HCT116 (cell line): ENCODE measurements around the gene PTPN9. TPM values are rescaled to one million over a fixed set of nuclear protein-coding genes. Genes with fewer than 3 reads are reported as not detected.

Experiments
- ATAC-seq: fragments of 200-7000 bp; cut with Tn5 transposase; 2 replicates; pipeline ENCODE4 v1.9.1; 2020; ENCODE audit warnings: mild to moderate bottlenecking, moderate library complexity
- BruUV-seq: library from RNA; stranded (reverse); fragments of 400-500 nt; replicated peaks from 2 replicates; lab custom pipeline; 2021; lab: Mats Ljungman, UMichigan
- CTCF ChIA-PET: fragments of 300-600 bp; sonication (Branson Sonifier 250); formaldehyde crosslinking; loops from one replicate; lab custom pipeline; 2021; ENCODE audit warnings: antibody characterized with exemption; lab: Charles Lee
- POLR2A ChIA-PET: fragments of 300-600, 350-600 bp; sonication (Branson Sonifier 250); formaldehyde crosslinking; loops from one replicate; lab custom pipeline; 2021; ENCODE audit warnings: antibody characterized with exemption; lab: Charles Lee
- RAD21 ChIA-PET, 2 experiments: fragments of 300-600 bp; sonication (Branson Sonifier 250); formaldehyde crosslinking; loops; one replicate each; lab custom pipeline; 2023; ENCODE audit warnings: low total read pairs in 2 of 2; ENCODE audit not compliant: uncharacterized antibody in 2 of 2, unreplicated experiment in 2 of 2, low non-redundant PET in 1 of 2; lab: Charles Lee
- DNase-seq: peaks from one replicate; pipeline ENCODE4 v3.0.0-alpha.2; 2010; ENCODE audit warnings: low read depth, low spot score
- H2AFZ ChIP-seq: fragments of 200-600 bp; shearing (Covaris generic), sonication (generic); 2 replicates; pipeline ENCODE4 v1.6.1; 2017; ENCODE audit warnings: low read depth, mixed run types, mixed read lengths, antibody characterized with exemption, low read length; ENCODE audit not compliant: poor library complexity, severe bottlenecking
- H3K27ac ChIP-seq: 2 replicates; pipeline ENCODE4 v1.5.1; 2012; ENCODE audit warnings: low read depth, low read length
- H3K27me3 ChIP-seq: fragments of 200-600 bp; sonication (generic); 2 replicates; pipeline ENCODE4 v1.6.1; 2016; ENCODE audit warnings: mixed run types, low read length, mixed read lengths; ENCODE audit not compliant: insufficient read depth
- H3K36me3 ChIP-seq, 2 experiments: fragments of 200-500 bp in 1 of 2; fragments of 200-600 bp in 1 of 2; sonication (Bioruptor generic) in 1 of 2; sonication (generic) in 1 of 2; 2 replicates each; pipeline versions ENCODE4 v1.5.1 to v1.6.1; 2014 to 2016; ENCODE audit warnings: low read length in 2 of 2, inconsistent platforms in 1 of 2, mixed read lengths in 1 of 2, mixed run types in 1 of 2; ENCODE audit not compliant: insufficient read depth in 2 of 2, control insufficient read depth in 1 of 2
- H3K4me1 ChIP-seq, 2 experiments: fragments of 200-600 bp in 1 of 2; sonication (generic) in 1 of 2; 2 replicates each; pipeline versions ENCODE4 v1.5.1 to v1.6.1; 2012 to 2017; ENCODE audit warnings: low read length in 2 of 2, inconsistent platforms in 1 of 2, mild to moderate bottlenecking in 1 of 2, mixed read lengths in 1 of 2, mixed run types in 1 of 2, moderate library complexity in 1 of 2; ENCODE audit not compliant: insufficient read depth in 2 of 2, control insufficient read depth in 1 of 2
- H3K4me2 ChIP-seq: fragments of 200-600 bp; sonication (generic); 2 replicates; pipeline ENCODE4 v1.6.1; 2017; ENCODE audit warnings: mixed run types, low read length, mixed read lengths
- H3K4me3 ChIP-seq, 2 experiments: fragments of 200-600 bp in 1 of 2; sonication (generic) in 1 of 2; replicated peaks in 1 of 2; 2 replicates each; pipeline ENCODE4 v1.5.1; 2011 to 2016; ENCODE audit warnings: low read length in 2 of 2, control low read depth in 1 of 2, low read depth in 1 of 2, mild to moderate bottlenecking in 1 of 2, mixed read lengths in 1 of 2, mixed run types in 1 of 2
- H3K79me2 ChIP-seq: fragments of 200-600 bp; sonication (generic); 2 replicates; pipeline ENCODE4 v1.6.1; 2017; ENCODE audit warnings: mild to moderate bottlenecking, mixed run types, low read length, moderate library complexity, mixed read lengths; ENCODE audit not compliant: insufficient read depth
- H3K9ac ChIP-seq: fragments of 200-600 bp; sonication (generic); 2 replicates; pipeline ENCODE4 v1.6.1; 2016; ENCODE audit warnings: low read length, mixed read lengths
- H3K9me2 ChIP-seq: fragments of 200-600 bp; sonication (generic), shearing (Covaris generic); 2 replicates; pipeline ENCODE4 v1.6.1; 2017; ENCODE audit warnings: mixed run types, mild to moderate bottlenecking, moderate library complexity; ENCODE audit not compliant: insufficient read depth
- H3K9me3 ChIP-seq, 2 experiments: fragments of 200-500 bp in 1 of 2; fragments of 200-600 bp in 1 of 2; sonication (Bioruptor generic) in 1 of 2; sonication (generic) in 1 of 2; 2 replicates each; pipeline ENCODE4 v1.6.1; 2014 to 2017; ENCODE audit warnings: low read length in 2 of 2, mixed read lengths in 2 of 2, inconsistent platforms in 1 of 2, low read depth in 1 of 2, mild to moderate bottlenecking in 1 of 2, mixed run types in 1 of 2, moderate library complexity in 1 of 2; ENCODE audit not compliant: control insufficient read depth in 1 of 2, insufficient read depth in 1 of 2
- H4K20me1 ChIP-seq: fragments of 200-600 bp; sonication (generic), shearing (Covaris generic); 2 replicates; pipeline ENCODE4 v1.6.1; 2017; ENCODE audit warnings: mixed run types, mild to moderate bottlenecking, moderate library complexity; ENCODE audit not compliant: insufficient read depth
- ATF3 ChIP-seq: IDR thresholded peaks from 2 replicates; pipeline ENCODE4 v1.6.1; 2012
- CBX3 ChIP-seq: IDR thresholded peaks from 2 replicates; pipeline ENCODE4 v1.6.1; 2012; ENCODE audit warnings: low read depth
- CEBPB ChIP-seq: IDR thresholded peaks from 2 replicates; pipeline ENCODE4 v1.6.1; 2012; ENCODE audit warnings: low read depth
- CTCF ChIP-seq, 3 experiments: fragments of 200-600 bp in 1 of 3; sonication (generic) in 1 of 3; IDR thresholded peaks in 2 of 3; conservative IDR thresholded peaks in 1 of 3; 2 replicates each; pipeline ENCODE4 v1.5.1; 2012 to 2017; ENCODE audit warnings: low read depth in 2 of 3, low read length in 2 of 3, antibody characterized with exemption in 1 of 3, borderline replicate concordance in 1 of 3, control low read depth in 1 of 3, mild to moderate bottlenecking in 1 of 3, mixed read lengths in 1 of 3, mixed run types in 1 of 3, moderate library complexity in 1 of 3; ENCODE audit not compliant: insufficient read depth in 1 of 3
- ELF1 ChIP-seq: IDR thresholded peaks from 2 replicates; pipeline ENCODE4 v1.6.1; 2012; ENCODE audit warnings: low read depth, borderline replicate concordance
- EZH2 ChIP-seq: fragments of 200-600 bp; sonication (generic); IDR thresholded peaks from 2 replicates; pipeline ENCODE4 v1.6.1; 2017; ENCODE audit warnings: antibody characterized with exemption, mixed run types
- FOSL1 ChIP-seq: IDR thresholded peaks from 2 replicates; pipeline ENCODE4 v1.6.1; 2012; ENCODE audit warnings: low read depth
- JUND ChIP-seq: IDR thresholded peaks from 2 replicates; pipeline ENCODE4 v1.6.1; 2012
- MAX ChIP-seq: IDR thresholded peaks from 2 replicates; pipeline ENCODE4 v1.6.1; 2012
- POLR2A ChIP-seq: IDR thresholded peaks from 2 replicates; pipeline ENCODE4 v1.7.0; 2011; ENCODE audit warnings: borderline replicate concordance; ENCODE audit not compliant: insufficient read depth, insufficient read length; ENCODE audit errors: extremely low read depth
- RAD21 ChIP-seq: IDR thresholded peaks from 2 replicates; pipeline ENCODE4 v1.6.1; 2012; ENCODE audit warnings: low read depth, mild to moderate bottlenecking
- REST ChIP-seq: IDR thresholded peaks from 2 replicates; pipeline ENCODE4 v1.6.1; 2012; ENCODE audit warnings: low read depth
- SIN3A ChIP-seq: IDR thresholded peaks from 2 replicates; pipeline ENCODE4 v1.6.1; 2012; ENCODE audit warnings: low read depth
- TCF7L2 ChIP-seq: IDR thresholded peaks from 2 replicates; pipeline ENCODE4 v1.7.0; 2011; ENCODE audit warnings: borderline replicate concordance, inconsistent platforms; ENCODE audit not compliant: insufficient read depth, insufficient read length; ENCODE audit errors: extremely low read depth
- ZFX ChIP-seq: fragments of 450-650 bp; IDR thresholded peaks from 2 replicates; pipeline ENCODE4 v1.6.1; 2017
- intact Hi-C: fragments of 100-400 bp; cut with micrococcal nuclease; formaldehyde crosslinking; loops from 2 replicates; pipeline ENCODE4 v1.10.0; 2022
- total RNA-seq: library from RNA; stranded (reverse); gene quantifications from one replicate; pipeline ENCODE4 v1.2.1, GENCODE V29; 2021; ENCODE audit not compliant: unreplicated experiment

The PTPN9 gene
- total RNA-seq, 1 experiment from 2014 or later, result 21.1 TPM

GRCh38 chr15:75425966-75426500 lies 153.1 kb downstream of the PTPN9 start:
- Histone ChIP-seq H3K4me2 (no peak overlapping the region), H3K27ac (no peak overlapping the region), H3K9ac (no peak overlapping the region), H3K79me2 (peaks cover 71% of the 10 kb centered on the region), H2AFZ (no peak overlapping the region), H3K9me3 (no peaks in the 10 kb centered on the region), H3K36me3 (peaks cover 21 to 29% of the 10 kb centered on the region in 2 experiments), H3K4me1 (no peaks in the 10 kb centered on the region), H4K20me1 (peaks cover under 1% of the 10 kb centered on the region; the same call in 1 of the 2 replicates), H3K4me3 (no peak overlapping the region), H3K27me3 (no peaks in the 10 kb centered on the region), H3K9me2 (no peaks in the 10 kb centered on the region)
- DNase-seq (no peak), ATAC-seq (no peak)
- ChIA-PET CTCF (no interaction called here), RAD21 (no interaction called here), POLR2A (no interaction called here)
- no TSS peak for BruUV-seq
- intact Hi-C loops, result no loop called here
- TF ChIP-seq ELF1, result no peak
- no peak for TF ChIP-seq CBX3
- TF ChIP-seq CEBPB, result no peak
- no peak for TF ChIP-seq EZH2

- Histone ChIP-seq H2AFZ (no peak overlapping the region), H3K79me2 (peaks cover 63% of the 10 kb centered on the region), H3K4me2 (no peak overlapping the region), H3K27ac (no peak overlapping the region), H3K36me3 (peaks cover 17 to 19% of the 10 kb centered on the region in 2 experiments), H3K9me3 (no peaks in the 10 kb centered on the region), H3K9ac (no peak overlapping the region), H3K9me2 (no peaks in the 10 kb centered on the region), H3K4me3 (no peak overlapping the region), H3K27me3 (no peaks in the 10 kb centered on the region), H4K20me1 (peaks cover 4% of the 10 kb centered on the region; the same call in 1 of the 2 replicates), H3K4me1 (no peaks in the 10 kb centered on the region)
- RAD21 ChIA-PET, result no interaction called here
- intact Hi-C loops, result no loop called here
- POLR2A ChIA-PET, result no interaction called here
- no peak for DNase-seq
- TF ChIP-seq FOSL1, result no peak
- no peak for TF ChIP-seq TCF7L2
- no peak for TF ChIP-seq MAX
- no peak for TF ChIP-seq REST
- TF ChIP-seq EZH2, result no peak
- no peak for TF ChIP-seq POLR2A
- TF ChIP-seq RAD21, result no peak
- TF ChIP-seq ELF1, result no peak
- no peak for TF ChIP-seq ATF3
- TF ChIP-seq SIN3A, result no peak
- no peak for TF ChIP-seq CTCF (IDR thresholded peaks at IDR 0.05 in 2 of 3, conservative IDR thresholded peaks at IDR 0.05 in 1 of 3; ENCODE audit: borderline replicate concordance in 1 of 3, insufficient read depth in 1 of 3, low read depth in 2 of 3, low read length in 2 of 3)
- no peak for TF ChIP-seq ZFX
- TF ChIP-seq JUND, result no peak
- no peak for TF ChIP-seq CBX3
- no peak for ATAC-seq
- CTCF ChIA-PET, result interaction anchor here (1.7 kb wide), 1 partner anchor 54 kb away, joined by 6 read pairs; the partner anchor contains the start of gene MAN2C1
- BruUV-seq, result no TSS peak
Observed at GRCh38 chr15:75422554-75422953, 156.6 kb downstream of the PTPN9 start.
